ENCODE results near the gene MCF2L2. TPM values are rescaled to one million over a fixed set of nuclear protein-coding genes. Genes with fewer than 3 reads are reported as not detected.

The MCF2L2 gene
- total and polyA plus RNA-seq, 10 donors: 0.46 to 37.7 (median 17.6) TPM

DNA sequence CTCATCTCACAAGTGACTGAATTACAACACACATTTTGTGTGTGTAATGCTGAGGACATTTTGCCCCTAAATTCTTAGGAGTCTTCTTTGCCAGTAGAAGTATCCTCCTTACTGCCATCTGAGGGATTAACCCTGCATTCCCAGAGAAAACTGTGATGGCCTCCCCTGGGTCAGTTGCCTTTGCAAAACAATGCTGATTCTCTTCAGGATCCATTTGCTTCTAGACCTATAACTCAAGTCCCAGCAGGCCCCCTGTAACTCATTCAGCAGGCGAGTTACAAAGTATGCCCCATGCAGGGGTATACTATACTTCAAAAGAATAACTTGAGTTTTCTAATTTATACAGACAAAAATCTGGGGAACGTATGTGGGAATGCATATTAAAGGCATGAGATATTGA is 6.6 kb upstream of the MCF2L2 start:
- H3K4me1 ChIP-seq: peaks cover 0 to 20% (median 4%) of the 10 kb centered on the region in 6 donors
- no peak for TF ChIP-seq POLR2A (IDR thresholded peaks at IDR 0.05)
- TF ChIP-seq POLR2AphosphoS5 (IDR thresholded peaks at IDR 0.05): no peak
- TF ChIP-seq CTCF (IDR thresholded peaks at IDR 0.05 in 8 of 11, conservative IDR thresholded peaks at IDR 0.05 in 3 of 11): no peak
- no peak overlapping the region for H3K27ac ChIP-seq
- no peak overlapping the region for H3K4me3 ChIP-seq
- WGBS, 5 donors: 90 to 94% (median 93%) methylated on average over 2 of the region's 2 CpGs
- intact Hi-C loops (cut with DNase I; ENCODE audit: low total_unique reads): no loop called here
- H3K36me3 ChIP-seq: no peaks in the 10 kb centered on the region
- DNase-seq: no peak
- H3K9me3 ChIP-seq: no peaks in the 10 kb centered on the region
- peaks cover 0 to 10% (median 0%) of the 10 kb centered on the region in 7 donors for H3K27me3 ChIP-seq (replicated peaks in 1 of 7)

DNA sequence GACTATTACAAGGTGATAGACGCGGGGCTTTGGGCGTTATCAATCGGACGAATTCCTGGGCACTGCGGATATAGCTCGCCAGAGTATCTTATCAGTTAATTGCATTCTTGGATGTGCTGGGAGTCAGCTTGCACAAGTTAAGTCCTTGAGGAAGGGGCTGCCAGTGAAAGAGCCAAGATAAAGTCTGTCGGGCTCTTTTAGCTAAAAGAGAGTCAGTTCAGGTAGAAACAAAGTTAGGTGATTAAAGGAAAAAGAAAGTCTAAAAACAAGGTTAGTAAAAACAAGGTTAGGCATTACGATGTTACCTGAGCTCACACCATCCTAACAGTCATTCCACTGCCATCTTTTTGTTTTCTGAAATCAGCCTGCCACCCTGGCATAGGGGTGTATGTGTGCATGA is 6.1 kb upstream of the MCF2L2 start:
- H3K9me3 ChIP-seq: no peaks in the 10 kb centered on the region
- TF ChIP-seq POLR2A (IDR thresholded peaks at IDR 0.05): no peak
- TF ChIP-seq POLR2AphosphoS5 (IDR thresholded peaks at IDR 0.05): no peak
- TF ChIP-seq CTCF (IDR thresholded peaks at IDR 0.05 in 8 of 11, conservative IDR thresholded peaks at IDR 0.05 in 3 of 11): no peak
- intact Hi-C loops (cut with DNase I; ENCODE audit: low total_unique reads): no loop called here
- H3K4me1 ChIP-seq: peaks cover 0 to 25% (median 7%) of the 10 kb centered on the region in 6 donors
- no peak overlapping the region for H3K27ac ChIP-seq
- H3K4me3 ChIP-seq: no peak overlapping the region
- peaks cover 0 to 14% (median 0%) of the 10 kb centered on the region in 7 donors for H3K27me3 ChIP-seq (replicated peaks in 1 of 7)
- H3K36me3 ChIP-seq: no peaks in the 10 kb centered on the region
- 47 to 53% (median 52%) methylated on average over 4 to 9 of the region's 9 CpGs for WGBS, 5 donors
- DNase-seq: no peak

DNA sequence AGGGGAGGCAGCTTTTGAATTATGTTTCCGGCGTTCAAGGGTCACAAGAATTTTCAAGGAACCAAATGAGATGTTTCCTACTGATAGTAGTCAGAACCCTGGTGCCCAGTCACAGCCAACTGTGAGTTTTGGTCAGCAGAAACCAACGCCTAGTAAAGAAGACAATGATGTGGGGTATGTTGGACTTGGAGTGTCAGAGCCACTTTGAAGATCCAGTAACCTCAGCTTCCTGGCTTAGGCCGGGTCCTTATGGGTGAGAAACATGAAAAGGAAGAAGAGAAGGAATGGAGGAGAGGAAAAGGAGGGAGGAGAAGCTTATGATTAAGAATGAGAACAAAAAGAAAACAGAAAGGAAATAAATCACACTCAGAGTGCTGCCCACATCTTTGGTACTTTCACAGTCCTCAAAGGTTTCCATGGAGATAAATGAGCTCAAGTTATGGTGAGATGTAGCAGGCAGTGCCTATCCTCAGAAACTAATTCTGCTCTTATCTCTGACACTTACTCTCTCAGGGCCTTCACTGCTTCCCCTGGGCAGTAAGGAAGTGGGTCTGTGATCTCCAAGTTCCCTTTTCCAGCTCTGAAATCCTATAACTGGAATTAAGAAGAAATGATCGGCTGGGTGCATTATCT is 2.0 kb upstream of the MCF2L2 start:
- peaks cover 5 to 46% (median 30%) of the 10 kb centered on the region in 6 donors for H3K4me1 ChIP-seq
- H3K9me3 ChIP-seq: no peaks in the 10 kb centered on the region
- 40 to 53% (median 42%) methylated on average over 5 of the region's 5 CpGs for WGBS, 5 donors
- H3K4me3 ChIP-seq: no peak overlapping the region
- no peak for DNase-seq
- H3K36me3 ChIP-seq: no peaks in the 10 kb centered on the region
- peak overlapping the region in 6 of 8 donors; percentile 29 to 70 (median 34) for H3K27ac ChIP-seq
- peak in 1 of 3 donors; percentile 60 for TF ChIP-seq POLR2AphosphoS5 (IDR thresholded peaks at IDR 0.05)
- no peak for TF ChIP-seq CTCF (IDR thresholded peaks at IDR 0.05 in 8 of 11, conservative IDR thresholded peaks at IDR 0.05 in 3 of 11)
- no peak for TF ChIP-seq POLR2A (IDR thresholded peaks at IDR 0.05)
- intact Hi-C loops (cut with DNase I; ENCODE audit: low total_unique reads): no loop called here
- H3K27me3 ChIP-seq (replicated peaks in 1 of 7): peaks cover 0 to 40% (median 9%) of the 10 kb centered on the region in 7 donors

DNA sequence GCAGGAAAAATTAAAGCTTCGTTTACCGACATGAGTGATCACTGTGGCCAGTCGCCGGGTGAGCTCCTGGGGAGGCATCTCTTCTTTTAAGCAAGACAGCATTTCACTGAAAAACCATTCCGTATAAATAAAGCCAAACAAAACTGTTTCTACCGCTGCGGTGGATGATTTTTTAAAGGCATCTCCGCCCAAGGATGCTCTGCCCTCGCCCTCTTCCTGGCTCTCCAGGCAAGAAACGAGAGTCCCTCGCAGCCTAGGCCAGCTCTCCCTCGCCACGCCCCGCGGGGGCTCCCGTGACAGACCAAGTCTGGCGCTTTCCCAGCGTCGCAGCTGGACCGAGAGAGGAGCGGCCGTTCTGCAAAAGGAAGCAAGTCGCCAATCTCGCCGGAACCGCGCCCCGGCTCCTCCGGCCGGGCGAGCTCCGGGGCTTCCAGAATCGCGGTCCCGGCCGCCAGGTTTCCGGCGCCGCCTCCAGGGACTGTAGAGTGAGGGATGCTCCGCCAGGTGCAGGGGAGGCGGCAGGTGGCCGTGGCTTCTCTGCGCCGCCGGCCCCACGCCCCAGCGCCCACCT is 458 bp downstream of the MCF2L2 start:
- intact Hi-C loops (cut with DNase I; ENCODE audit: low total_unique reads): no loop called here
- H3K4me1 ChIP-seq: peaks cover 5 to 42% (median 29%) of the 10 kb centered on the region in 6 donors
- no peaks in the 10 kb centered on the region for H3K9me3 ChIP-seq
- TF ChIP-seq POLR2A (IDR thresholded peaks at IDR 0.05) (peak in 1 of 3 donors; percentile 41), POLR2AphosphoS5 (IDR thresholded peaks at IDR 0.05) (peak; percentile 72 to 85 (median 77)), CTCF (IDR thresholded peaks at IDR 0.05 in 8 of 11, conservative IDR thresholded peaks at IDR 0.05 in 3 of 11) (peak in 2 of 11 experiments; percentile 6 to 10)
- DNase-seq: peak; percentile 89
- peak overlapping the region in 7 of 8 donors; percentile 19 to 81 (median 77) for H3K27ac ChIP-seq
- 0 to 1% (median 1%) methylated on average over 15 to 47 of the region's 47 CpGs for WGBS, 5 donors
- peaks cover 0 to 40% (median 9%) of the 10 kb centered on the region in 7 donors for H3K27me3 ChIP-seq (replicated peaks in 1 of 7)
- H3K4me3 ChIP-seq: peak overlapping the region; percentile 65 to 91 (median 83)
- H3K36me3 ChIP-seq: no peaks in the 10 kb centered on the region

Data from spleen (tissue), 11 donors.